ENCODE measurements around the gene CGN.

The CGN gene

DNA sequence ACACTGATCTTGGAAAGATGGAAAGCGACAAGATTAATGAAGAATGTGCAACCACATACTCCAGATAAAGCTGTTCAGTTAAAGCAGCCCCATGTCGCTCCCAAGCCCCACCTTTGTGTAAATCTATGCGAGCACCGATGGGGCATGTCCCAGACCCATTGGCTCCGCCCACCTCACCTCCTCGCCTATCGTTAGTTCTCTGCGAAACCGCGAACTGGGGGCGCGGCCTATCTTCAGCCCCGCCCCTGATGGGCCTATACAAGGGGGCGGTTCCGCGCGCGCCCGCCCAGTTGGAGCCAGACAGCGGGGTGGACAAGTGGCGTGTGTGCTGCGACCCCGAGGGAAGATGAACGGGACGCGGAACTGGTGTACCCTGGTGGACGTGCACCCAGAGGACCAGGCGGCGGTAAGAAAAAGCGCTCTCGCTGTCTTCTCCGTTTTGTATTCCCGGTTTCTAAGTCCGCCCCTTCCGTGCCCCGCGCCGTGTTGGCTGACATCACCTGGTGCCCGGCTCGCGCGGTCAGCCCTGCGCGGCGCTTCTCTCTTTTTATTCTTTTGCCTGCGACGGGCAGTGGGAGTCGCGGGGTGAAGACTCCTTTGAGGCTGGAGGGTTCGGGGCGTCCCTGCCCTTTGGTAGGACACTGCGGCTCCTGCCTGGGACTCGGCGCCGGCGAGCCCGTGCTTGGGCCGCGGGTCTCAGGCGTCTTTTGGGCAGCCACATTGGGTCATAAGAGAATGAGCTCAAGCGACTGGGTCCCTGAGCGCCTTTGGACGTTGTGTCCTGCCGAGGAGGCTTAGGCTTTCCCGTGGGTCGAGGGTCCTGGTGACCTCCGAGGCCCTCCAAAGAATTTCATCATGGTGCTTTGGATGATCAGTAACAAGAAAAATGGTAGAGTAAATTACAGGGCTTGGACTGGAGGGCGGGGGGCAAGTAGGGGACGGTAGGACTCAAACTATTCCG is 29.1 kb downstream of the CGN start, which contains the start of gene TUFT1 (continued):
- TF ChIP-seq, protein P1, sequence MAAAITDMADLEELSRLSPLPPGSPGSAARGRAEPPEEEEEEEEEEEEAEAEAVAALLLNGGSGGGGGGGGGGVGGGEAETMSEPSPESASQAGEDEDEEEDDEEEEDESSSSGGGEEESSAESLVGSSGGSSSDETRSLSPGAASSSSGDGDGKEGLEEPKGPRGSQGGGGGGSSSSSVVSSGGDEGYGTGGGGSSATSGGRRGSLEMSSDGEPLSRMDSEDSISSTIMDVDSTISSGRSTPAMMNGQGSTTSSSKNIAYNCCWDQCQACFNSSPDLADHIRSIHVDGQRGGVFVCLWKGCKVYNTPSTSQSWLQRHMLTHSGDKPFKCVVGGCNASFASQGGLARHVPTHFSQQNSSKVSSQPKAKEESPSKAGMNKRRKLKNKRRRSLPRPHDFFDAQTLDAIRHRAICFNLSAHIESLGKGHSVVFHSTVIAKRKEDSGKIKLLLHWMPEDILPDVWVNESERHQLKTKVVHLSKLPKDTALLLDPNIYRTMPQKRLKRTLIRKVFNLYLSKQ (tag by site-specific recombination; IDR thresholded peaks at IDR 0.05; ENCODE audit: borderline replicate concordance): no peak
- TF ChIP-seq, protein P2, sequence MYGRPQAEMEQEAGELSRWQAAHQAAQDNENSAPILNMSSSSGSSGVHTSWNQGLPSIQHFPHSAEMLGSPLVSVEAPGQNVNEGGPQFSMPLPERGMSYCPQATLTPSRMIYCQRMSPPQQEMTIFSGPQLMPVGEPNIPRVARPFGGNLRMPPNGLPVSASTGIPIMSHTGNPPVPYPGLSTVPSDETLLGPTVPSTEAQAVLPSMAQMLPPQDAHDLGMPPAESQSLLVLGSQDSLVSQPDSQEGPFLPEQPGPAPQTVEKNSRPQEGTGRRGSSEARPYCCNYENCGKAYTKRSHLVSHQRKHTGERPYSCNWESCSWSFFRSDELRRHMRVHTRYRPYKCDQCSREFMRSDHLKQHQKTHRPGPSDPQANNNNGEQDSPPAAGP (tag by site-specific recombination; IDR thresholded peaks at IDR 0.05): peak; percentile 80; the same call in 1 of the 2 replicates
- TF ChIP-seq ZNF366 (tag by site-specific recombination; conservative IDR thresholded peaks at IDR 0.05): 0 out of 2 replicates have a peak, but pooled peaks have one; percentile 34
- TF ChIP-seq, protein P3, sequence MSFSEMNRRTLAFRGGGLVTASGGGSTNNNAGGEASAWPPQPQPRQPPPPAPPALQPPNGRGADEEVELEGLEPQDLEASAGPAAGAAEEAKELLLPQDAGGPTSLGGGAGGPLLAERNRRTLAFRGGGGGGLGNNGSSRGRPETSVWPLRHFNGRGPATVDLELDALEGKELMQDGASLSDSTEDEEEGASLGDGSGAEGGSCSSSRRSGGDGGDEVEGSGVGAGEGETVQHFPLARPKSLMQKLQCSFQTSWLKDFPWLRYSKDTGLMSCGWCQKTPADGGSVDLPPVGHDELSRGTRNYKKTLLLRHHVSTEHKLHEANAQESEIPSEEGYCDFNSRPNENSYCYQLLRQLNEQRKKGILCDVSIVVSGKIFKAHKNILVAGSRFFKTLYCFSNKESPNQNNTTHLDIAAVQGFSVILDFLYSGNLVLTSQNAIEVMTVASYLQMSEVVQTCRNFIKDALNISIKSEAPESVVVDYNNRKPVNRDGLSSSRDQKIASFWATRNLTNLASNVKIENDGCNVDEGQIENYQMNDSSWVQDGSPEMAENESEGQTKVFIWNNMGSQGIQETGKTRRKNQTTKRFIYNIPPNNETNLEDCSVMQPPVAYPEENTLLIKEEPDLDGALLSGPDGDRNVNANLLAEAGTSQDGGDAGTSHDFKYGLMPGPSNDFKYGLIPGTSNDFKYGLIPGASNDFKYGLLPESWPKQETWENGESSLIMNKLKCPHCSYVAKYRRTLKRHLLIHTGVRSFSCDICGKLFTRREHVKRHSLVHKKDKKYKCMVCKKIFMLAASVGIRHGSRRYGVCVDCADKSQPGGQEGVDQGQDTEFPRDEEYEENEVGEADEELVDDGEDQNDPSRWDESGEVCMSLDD (tag by site-specific recombination; IDR thresholded peaks at IDR 0.05): no peak
- TF ChIP-seq ZXDB (tag by site-specific recombination; IDR thresholded peaks at IDR 0.05): peak; percentile 83
- TF ChIP-seq ZNF664 (tag by site-specific recombination; IDR thresholded peaks at IDR 0.05): peak; percentile 86; the same call in 1 of the 2 replicates
- TF ChIP-seq, protein P4, sequence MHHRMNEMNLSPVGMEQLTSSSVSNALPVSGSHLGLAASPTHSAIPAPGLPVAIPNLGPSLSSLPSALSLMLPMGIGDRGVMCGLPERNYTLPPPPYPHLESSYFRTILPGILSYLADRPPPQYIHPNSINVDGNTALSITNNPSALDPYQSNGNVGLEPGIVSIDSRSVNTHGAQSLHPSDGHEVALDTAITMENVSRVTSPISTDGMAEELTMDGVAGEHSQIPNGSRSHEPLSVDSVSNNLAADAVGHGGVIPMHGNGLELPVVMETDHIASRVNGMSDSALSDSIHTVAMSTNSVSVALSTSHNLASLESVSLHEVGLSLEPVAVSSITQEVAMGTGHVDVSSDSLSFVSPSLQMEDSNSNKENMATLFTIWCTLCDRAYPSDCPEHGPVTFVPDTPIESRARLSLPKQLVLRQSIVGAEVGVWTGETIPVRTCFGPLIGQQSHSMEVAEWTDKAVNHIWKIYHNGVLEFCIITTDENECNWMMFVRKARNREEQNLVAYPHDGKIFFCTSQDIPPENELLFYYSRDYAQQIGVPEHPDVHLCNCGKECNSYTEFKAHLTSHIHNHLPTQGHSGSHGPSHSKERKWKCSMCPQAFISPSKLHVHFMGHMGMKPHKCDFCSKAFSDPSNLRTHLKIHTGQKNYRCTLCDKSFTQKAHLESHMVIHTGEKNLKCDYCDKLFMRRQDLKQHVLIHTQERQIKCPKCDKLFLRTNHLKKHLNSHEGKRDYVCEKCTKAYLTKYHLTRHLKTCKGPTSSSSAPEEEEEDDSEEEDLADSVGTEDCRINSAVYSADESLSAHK (tag by site-specific recombination; IDR thresholded peaks at IDR 0.05): peak; percentile 42; the same call in 1 of the 2 replicates
- peak; percentile 58; the same call in 1 of the 2 replicates for TF ChIP-seq ZNF843 (tag by site-specific recombination; IDR thresholded peaks at IDR 0.05)
- TF ChIP-seq ZBTB17 (tag by site-specific recombination; IDR thresholded peaks at IDR 0.05): peak; percentile 93
- TF ChIP-seq ZNF211 (tag by site-specific recombination; IDR thresholded peaks at IDR 0.05; ENCODE audit: low read depth): no peak
- peak; percentile 89 for TF ChIP-seq ZBTB8A (tag by site-specific recombination; IDR thresholded peaks at IDR 0.05)
- TF ChIP-seq ZNF473 (tag by site-specific recombination; IDR thresholded peaks at IDR 0.05): no peak
- no peak for TF ChIP-seq ZNF677 (tag by site-specific recombination; IDR thresholded peaks at IDR 0.05)
- TF ChIP-seq ZNF629 (tag by site-specific recombination; IDR thresholded peaks at IDR 0.05): peak; percentile 54
- TF ChIP-seq ZNF155 (tag by site-specific recombination; IDR thresholded peaks at IDR 0.05): no peak
- TF ChIP-seq, protein P5, sequence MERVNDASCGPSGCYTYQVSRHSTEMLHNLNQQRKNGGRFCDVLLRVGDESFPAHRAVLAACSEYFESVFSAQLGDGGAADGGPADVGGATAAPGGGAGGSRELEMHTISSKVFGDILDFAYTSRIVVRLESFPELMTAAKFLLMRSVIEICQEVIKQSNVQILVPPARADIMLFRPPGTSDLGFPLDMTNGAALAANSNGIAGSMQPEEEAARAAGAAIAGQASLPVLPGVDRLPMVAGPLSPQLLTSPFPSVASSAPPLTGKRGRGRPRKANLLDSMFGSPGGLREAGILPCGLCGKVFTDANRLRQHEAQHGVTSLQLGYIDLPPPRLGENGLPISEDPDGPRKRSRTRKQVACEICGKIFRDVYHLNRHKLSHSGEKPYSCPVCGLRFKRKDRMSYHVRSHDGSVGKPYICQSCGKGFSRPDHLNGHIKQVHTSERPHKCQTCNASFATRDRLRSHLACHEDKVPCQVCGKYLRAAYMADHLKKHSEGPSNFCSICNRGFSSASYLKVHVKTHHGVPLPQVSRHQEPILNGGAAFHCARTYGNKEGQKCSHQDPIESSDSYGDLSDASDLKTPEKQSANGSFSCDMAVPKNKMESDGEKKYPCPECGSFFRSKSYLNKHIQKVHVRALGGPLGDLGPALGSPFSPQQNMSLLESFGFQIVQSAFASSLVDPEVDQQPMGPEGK (tag by site-specific recombination; IDR thresholded peaks at IDR 0.05): peak; percentile 83
- TF ChIP-seq, protein P6, sequence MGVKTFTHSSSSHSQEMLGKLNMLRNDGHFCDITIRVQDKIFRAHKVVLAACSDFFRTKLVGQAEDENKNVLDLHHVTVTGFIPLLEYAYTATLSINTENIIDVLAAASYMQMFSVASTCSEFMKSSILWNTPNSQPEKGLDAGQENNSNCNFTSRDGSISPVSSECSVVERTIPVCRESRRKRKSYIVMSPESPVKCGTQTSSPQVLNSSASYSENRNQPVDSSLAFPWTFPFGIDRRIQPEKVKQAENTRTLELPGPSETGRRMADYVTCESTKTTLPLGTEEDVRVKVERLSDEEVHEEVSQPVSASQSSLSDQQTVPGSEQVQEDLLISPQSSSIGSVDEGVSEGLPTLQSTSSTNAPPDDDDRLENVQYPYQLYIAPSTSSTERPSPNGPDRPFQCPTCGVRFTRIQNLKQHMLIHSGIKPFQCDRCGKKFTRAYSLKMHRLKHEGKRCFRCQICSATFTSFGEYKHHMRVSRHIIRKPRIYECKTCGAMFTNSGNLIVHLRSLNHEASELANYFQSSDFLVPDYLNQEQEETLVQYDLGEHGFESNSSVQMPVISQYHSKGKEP (tag by site-specific recombination; IDR thresholded peaks at IDR 0.05): 0 out of 2 replicates have a peak, but pooled peaks have one; percentile 25
- TF ChIP-seq ZFP37 (tag by site-specific recombination; IDR thresholded peaks at IDR 0.05): peak; percentile 41; the same call in 1 of the 2 replicates
- TF ChIP-seq, protein P7, sequence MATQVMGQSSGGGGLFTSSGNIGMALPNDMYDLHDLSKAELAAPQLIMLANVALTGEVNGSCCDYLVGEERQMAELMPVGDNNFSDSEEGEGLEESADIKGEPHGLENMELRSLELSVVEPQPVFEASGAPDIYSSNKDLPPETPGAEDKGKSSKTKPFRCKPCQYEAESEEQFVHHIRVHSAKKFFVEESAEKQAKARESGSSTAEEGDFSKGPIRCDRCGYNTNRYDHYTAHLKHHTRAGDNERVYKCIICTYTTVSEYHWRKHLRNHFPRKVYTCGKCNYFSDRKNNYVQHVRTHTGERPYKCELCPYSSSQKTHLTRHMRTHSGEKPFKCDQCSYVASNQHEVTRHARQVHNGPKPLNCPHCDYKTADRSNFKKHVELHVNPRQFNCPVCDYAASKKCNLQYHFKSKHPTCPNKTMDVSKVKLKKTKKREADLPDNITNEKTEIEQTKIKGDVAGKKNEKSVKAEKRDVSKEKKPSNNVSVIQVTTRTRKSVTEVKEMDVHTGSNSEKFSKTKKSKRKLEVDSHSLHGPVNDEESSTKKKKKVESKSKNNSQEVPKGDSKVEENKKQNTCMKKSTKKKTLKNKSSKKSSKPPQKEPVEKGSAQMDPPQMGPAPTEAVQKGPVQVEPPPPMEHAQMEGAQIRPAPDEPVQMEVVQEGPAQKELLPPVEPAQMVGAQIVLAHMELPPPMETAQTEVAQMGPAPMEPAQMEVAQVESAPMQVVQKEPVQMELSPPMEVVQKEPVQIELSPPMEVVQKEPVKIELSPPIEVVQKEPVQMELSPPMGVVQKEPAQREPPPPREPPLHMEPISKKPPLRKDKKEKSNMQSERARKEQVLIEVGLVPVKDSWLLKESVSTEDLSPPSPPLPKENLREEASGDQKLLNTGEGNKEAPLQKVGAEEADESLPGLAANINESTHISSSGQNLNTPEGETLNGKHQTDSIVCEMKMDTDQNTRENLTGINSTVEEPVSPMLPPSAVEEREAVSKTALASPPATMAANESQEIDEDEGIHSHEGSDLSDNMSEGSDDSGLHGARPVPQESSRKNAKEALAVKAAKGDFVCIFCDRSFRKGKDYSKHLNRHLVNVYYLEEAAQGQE (tag by site-specific recombination; IDR thresholded peaks at IDR 0.05): peak; percentile 40; the same call in 1 of the 2 replicates
- TF ChIP-seq MZF1 (tag by site-specific recombination; IDR thresholded peaks at IDR 0.05; ENCODE audit: borderline replicate concordance): peak; percentile 16; the same call in 1 of the 2 replicates
- TF ChIP-seq, protein P8, sequence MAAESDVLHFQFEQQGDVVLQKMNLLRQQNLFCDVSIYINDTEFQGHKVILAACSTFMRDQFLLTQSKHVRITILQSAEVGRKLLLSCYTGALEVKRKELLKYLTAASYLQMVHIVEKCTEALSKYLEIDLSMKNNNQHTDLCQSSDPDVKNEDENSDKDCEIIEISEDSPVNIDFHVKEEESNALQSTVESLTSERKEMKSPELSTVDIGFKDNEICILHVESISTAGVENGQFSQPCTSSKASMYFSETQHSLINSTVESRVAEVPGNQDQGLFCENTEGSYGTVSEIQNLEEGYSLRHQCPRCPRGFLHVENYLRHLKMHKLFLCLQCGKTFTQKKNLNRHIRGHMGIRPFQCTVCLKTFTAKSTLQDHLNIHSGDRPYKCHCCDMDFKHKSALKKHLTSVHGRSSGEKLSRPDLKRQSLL (tag by site-specific recombination; IDR thresholded peaks at IDR 0.05): no peak

Data from HEK293 (cell line).